ENCODE measurements around the gene LIX1.

GRCh38 chr5:97072696-97073095 lies 69.7 kb downstream of the LIX1 start:
- TF ChIP-seq CTCF (IDR thresholded peaks at IDR 0.05; ENCODE audit: low read depth, low read length, missing input control) = no peak
- no peak for TF ChIP-seq YY1 (IDR thresholded peaks at IDR 0.05)
- no peak for TF ChIP-seq MAX (IDR thresholded peaks at IDR 0.05)
- TF ChIP-seq RAD21 (IDR thresholded peaks at IDR 0.05) = no peak
- TF ChIP-seq EGR1 (IDR thresholded peaks at IDR 0.05; ENCODE audit: low read depth in 2 of 2) = no peak
- no peak for TF ChIP-seq SP1 (IDR thresholded peaks at IDR 0.05)
- TF ChIP-seq REST (IDR thresholded peaks at IDR 0.05) = no peak
- no peak for TF ChIP-seq ATF3 (IDR thresholded peaks at IDR 0.05)
- TF ChIP-seq RXRA (IDR thresholded peaks at IDR 0.05) = no peak
- no peak for TF ChIP-seq ZBTB33 (IDR thresholded peaks at IDR 0.05)
- TF ChIP-seq TAF1 (conservative IDR thresholded peaks at IDR 0.05) = no peak
- TF ChIP-seq HNF4G (IDR thresholded peaks at IDR 0.05) = no peak
- no peak for TF ChIP-seq JUND (IDR thresholded peaks at IDR 0.05)
- no peak for TF ChIP-seq GABPA (IDR thresholded peaks at IDR 0.05 in 1 of 2, conservative IDR thresholded peaks at IDR 0.05 in 1 of 2)
